Medulla oblongata (tissue), 1 donor: Measurements from ENCODE around the gene ITGAE.
A peak's percentile ranks its signal among the peaks of the same experiment; 100 is the strongest.
"Not testable (repeated sequence)": the region's sequence is repeated elsewhere in the genome, so short reads cannot be mapped to it uniquely, and the experiment has no call there.

Experiments used
- DNase-seq: peaks from one replicate; pipeline ENCODE4 v3.0.0-alpha.2; 2015; ENCODE audit errors: extremely low spot score

ITGAE gene

DNA sequence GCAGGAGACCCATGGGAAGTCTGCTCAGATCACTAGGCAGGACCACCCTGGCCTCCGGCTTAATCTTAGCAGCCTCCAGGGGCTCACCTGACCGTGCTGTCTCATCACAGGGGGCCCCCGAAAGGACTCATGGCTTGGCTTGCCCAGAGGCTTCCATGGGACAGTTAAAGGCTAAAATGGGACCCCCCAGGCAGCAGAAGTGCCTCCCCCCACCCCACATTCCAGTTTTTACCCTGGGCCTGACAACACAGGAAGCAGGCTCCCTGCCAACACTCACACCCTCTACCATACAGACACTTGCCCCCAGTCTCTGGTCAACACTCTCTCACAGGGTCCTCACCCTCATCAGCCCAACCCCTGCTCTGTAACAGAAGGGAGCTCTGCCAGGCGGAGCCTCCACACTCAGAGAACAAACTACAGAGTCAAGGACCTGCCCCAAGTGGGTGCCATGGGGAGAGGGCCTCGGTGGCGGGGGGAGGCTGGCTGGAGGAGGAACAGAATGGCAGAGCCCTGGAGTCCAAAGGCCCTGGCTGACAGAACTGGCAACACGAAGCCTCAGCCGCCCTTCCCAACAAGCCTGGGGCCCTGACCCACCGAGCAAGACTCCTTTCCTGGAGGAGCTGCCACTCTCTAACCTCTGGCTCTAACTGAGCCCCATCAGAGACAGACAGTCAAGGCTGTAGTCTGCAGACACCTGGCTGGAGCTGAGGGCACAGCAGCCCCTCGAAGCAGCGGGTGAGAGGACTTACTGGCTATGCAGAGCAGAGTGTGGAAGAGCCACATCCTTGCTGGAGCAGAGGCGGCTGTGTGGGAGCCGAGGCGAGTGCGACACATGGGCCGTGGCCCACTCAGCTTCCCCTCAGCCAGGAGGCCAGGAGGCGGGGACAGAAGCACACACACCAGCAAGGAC is at the start of gene ITGAE:
ITGAE (minus strand) TSS at position 827 of the 910 bp plus-strand sequence; CDS start at position 783, 44 bp downstream.
- DNase-seq, result no peak

GRCh38 chr17:3848229-3848835 is 47.3 kb upstream of the ITGAE start:
- DNase-seq, result no peak

- no peak for DNase-seq
These were observed 46.2 kb upstream of the ITGAE start for GRCh38 chr17:3847165-3847670.

DNA sequence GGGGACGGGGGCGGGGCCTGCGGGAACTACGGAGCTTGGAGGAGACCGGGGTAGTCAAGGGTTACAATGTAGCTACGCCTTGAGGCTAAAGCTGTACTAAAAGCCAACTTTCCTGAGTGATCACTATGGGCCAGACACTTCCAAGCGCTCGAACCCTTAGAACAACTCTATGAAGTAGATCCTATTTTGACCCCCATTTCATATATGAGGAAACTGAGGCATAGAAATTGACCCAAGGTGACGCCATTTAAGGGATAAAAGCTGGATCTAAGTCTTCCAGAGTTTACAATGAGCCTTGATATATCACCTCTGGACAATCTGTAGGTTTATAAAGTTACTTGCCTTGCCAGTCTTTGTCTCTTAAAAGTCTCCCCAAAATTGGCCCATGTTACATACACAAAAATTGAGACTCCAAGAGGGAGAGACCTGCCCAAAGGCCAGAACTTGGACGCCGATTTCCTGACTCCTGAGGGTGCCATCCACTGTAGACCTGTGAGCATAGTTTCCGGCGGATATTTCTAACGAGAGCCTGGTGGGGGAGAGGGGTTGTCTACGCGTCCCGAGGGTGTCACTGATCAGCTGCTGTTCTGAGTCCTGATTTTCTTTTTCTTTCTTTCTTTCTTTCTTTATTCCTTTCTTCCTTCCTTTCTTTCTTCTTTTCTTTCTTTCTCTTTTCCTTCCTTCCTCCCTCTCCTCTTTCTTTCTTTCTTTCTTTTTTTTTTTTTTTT is 45.6 kb upstream of the ITGAE start:
- DNase-seq, result no peak

DNA sequence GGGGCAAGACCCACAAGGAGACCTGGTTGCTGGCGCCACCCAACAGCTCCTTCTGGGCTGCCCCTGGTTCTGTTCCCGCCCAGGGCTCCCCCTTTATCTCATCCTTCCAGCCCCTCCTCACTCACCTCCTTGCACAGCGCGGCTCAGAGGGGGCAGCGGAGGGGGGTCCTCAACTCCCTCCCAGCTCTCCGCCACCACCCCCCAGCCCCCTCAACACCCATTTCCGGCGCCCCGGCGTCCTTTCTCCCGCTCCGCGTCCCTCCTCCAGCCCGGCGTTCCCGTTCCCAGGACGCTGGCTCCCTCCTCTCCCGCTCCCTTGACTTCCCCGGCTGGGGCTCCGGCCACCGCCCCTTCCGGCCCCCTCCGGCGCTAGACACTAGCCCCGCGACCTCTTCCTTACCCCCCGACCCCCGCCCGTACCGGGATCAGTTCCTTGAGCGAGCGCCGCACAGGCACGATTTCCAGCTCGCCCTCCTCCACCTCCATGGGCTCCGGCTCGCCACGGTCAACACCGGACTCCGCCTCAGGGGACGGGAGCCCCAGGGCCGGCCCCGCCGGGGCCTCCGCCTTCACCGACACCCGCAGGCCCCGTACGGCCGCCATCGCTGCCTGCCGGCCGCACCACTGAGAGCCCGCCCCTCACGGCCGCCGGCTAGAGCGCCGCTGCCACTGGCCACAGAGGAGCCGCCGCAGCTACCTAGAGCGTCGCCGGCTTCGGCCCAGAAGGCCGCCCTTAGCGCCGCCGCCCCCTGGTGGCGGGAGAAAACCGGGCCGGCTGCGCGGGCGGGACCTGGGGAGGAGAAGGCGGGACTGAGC is 44.8 kb upstream of the ITGAE start, which contains the start of gene NCBP3:
NCBP3 (minus strand) TSS at position 626 of the 816 bp plus-strand sequence; CDS start at position 603, 23 bp downstream.
- DNase-seq, result peak; percentile 96

DNA sequence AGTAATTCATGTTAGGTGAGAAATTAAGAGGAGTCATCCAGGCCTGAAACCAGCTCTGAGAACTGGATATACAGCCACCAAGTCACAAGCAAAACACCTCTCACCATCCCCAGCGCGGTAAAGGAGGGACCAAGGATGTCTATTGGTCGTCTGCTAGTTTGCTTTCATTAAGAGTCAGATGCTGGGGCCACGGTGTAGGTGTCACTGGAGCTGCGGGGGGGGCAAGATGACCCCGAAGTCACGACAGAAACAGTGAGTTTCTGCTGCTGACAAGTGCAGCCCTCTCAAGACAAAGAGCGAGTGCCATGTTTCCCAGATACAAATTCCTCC is 44.3 kb upstream of the ITGAE start:
- peak; percentile 15 for DNase-seq

GRCh38 chr17:3844556-3844955 is 43.6 kb upstream of the ITGAE start:
- not testable (repeated sequence) for DNase-seq

DNA sequence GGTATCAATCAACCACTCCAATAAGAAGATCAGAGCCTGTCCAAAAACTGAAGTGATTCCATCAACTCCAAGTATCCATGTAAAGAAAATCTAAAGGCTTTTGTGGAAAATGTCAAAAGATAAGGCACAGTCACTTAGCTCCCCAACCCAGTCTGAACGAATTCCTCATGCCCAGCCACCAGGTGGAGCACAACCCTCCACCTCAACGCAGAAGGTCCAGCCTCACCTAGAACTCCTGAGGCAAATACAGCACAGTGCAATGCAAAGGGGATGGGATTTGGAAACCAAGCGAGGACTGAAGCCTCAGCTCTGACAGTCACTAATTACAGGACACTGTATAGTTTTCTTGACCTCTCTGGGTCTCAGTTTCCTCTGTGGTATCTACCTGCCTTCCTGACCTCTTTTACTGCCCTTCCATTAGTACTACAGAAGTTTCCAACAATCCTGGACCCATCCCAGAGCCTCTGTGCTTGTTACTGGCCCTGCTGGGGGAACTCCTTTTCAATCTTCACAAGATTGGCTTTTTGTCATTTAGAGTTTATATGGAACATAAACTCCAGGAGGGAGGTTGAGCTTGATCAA is 43.0 kb upstream of the ITGAE start:
- no peak for DNase-seq

DNA sequence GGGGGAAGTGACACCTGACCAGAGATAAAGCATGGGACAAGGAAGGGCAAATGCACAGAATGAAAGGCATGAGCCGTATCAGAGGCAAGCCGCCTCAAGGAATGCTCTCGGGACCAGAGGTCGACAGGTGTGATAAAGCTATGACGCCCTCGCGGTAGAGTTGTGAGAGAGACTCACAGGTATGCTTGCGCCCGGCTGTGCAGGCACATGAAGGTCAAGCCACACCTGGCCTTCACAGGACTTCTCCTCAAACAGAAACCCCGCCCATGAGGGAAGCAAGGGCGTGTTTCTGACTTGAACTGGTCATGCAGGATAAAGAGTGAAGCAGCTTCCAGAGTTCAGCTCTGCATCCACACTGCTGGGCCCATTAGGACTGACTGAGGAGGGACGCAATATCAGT is 37.2 kb upstream of the ITGAE start:
- no peak for DNase-seq

- DNase-seq, result no peak
These were observed 35.6 kb upstream of the ITGAE start for GRCh38 chr17:3836551-3836950.

GRCh38 chr17:3835410-3836229 is 34.6 kb upstream of the ITGAE start:
- DNase-seq, result no peak

DNA sequence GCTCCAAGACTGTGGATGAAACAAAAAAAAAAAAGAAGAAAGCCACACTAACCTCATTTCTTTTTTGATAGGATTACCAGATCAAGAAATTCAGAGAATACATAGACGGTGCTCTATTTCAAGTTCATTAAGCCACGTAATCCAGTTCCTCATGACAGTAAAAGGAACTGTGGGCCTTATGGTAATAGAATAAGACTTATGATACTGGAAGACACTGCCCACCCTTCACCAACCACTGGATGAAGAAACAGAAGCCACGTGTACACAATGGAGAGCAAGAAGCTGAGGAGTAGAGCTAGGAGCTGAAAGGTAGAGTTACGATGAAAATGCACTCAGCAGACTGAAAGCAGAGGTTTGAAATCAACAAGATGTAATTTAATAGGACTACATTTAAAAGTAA is 33.8 kb upstream of the ITGAE start:
- DNase-seq, result no peak

DNA sequence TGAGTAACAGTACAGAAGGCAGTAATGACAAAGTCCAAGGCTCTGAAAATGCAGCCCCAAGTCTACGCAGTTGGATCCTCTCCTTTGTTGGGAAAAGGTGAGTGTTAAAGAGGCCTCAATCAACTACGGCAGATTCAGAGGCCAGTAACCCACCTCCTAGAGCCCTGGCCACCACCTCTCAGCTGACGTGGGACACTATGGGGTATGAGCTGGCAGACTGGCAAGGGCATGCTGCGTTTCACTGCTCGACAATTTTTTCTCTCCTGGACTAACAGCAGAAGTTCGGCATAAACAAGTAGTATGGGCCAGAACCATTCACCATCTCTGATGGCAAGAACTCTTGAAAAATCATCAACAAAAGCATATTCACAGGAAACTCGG is 27.9 kb upstream of the ITGAE start:
- no peak for DNase-seq

DNA sequence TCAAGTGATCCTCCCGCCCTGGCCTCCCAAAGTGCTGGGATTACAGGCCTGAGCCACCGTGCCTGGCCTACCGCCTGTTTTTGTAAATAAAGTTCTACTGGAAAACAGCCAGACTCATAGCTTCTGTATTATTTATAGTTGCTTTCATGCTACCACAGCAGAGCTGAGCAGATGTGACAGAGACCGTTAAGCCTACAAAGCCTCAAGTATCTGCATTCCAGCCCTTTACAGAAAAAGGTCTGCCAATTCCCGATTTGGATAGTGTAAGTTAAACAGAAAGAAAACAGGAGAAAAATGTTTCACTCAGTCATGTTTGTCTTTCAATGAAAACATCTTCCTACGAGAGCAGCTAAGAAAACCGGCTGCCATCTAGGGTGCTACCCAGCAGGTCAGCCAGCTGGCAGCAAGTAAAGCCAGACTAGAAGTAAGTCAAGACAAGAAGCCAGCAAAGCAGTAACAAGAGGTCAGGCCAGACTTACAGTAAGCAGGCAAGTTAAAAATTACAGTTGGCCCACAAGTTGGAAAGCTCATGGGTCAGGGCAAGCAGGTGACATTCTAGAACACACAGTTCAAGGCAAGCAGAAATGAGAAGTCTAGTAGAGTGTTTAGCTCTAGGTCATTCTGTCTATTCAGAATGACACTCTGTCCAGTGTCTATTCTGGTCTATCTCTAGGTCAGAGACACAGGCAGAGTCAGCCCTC is 27.3 kb upstream of the ITGAE start:
- DNase-seq, result no peak

GRCh38 chr17:3827124-3827773 is 26.3 kb upstream of the ITGAE start:
- DNase-seq, result peak; percentile 87

GRCh38 chr17:3826191-3826590 is 25.2 kb upstream of the ITGAE start:
- DNase-seq, result no peak

GRCh38 chr17:3821101-3821500 is 20.1 kb upstream of the ITGAE start:
- DNase-seq, result no peak

DNA sequence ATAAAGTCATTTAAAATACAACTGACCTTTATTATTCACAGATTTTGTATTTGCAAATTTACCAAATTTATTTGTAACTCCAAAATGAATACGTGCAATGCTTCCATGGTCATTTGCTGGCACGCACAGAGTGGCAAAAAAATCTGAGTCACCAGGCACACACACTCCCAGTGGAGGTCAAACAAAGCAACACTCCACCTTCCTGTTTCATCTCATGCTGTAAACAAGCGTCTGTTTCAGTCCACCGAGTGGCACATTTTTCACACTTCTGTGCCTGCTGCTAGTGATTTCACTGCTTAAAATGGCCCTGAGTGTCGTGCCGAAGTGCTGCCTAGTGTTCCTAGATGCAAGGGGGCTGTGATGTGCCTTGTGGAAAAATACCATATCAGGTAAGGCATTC is 17.8 kb upstream of the ITGAE start:
- peak; percentile 34 for DNase-seq
